ENCODE results near the gene RPL5. TPM values are rescaled to one million over a fixed set of nuclear protein-coding genes. Genes with fewer than 3 reads are reported as not detected.

RPL5 gene
- total RNA-seq, 1 experiment from 2014 or later = 1,480 TPM

GRCh38 chr1:92817137-92817697 is 14.6 kb upstream of the RPL5 start:
- Histone ChIP-seq H3K79me2 (ENCODE audit: insufficient read depth, low read length) (no peaks in the 10 kb centered on the region), H3K9ac (ENCODE audit: low read length) (no peak overlapping the region), H3K36me3 (ENCODE audit: control insufficient read depth in 1 of 2, insufficient read depth in 2 of 2, low read length in 2 of 2) (no peaks in the 10 kb centered on the region), H3K4me2 (ENCODE audit: low read length) (no peak overlapping the region), H3K9me3 (ENCODE audit: control insufficient read depth in 1 of 2, insufficient read depth in 1 of 2, low read depth in 1 of 2, low read length in 2 of 2) (no peaks in the 10 kb centered on the region), H4K20me1 (ENCODE audit: insufficient read depth) (no peaks in the 10 kb centered on the region), H3K4me1 (ENCODE audit: control insufficient read depth in 1 of 2, insufficient read depth in 2 of 2, low read length in 2 of 2) (peaks cover 0 to 10% of the 10 kb centered on the region in 2 experiments; a peak in 1 of 4 replicates), H3K9me2 (ENCODE audit: insufficient read depth) (0 out of 2 replicates have a peak, but pooled peaks cover 2% of the 10 kb centered on the region), H3K4me3 (replicated peaks in 1 of 2; ENCODE audit: low read depth in 1 of 2, low read length in 2 of 2) (no peak overlapping the region), H3K27me3 (ENCODE audit: insufficient read depth, low read length) (no peaks in the 10 kb centered on the region), H2AFZ (ENCODE audit: low read depth, low read length, poor library complexity, severe bottlenecking) (no peak overlapping the region), H3K27ac (ENCODE audit: low read depth, low read length) (no peak overlapping the region)
- intact Hi-C loops (cut with micrococcal nuclease) = loop anchor here (5.0 kb wide), 1 partner anchor 820 kb away; no protein-coding TSS in a partner anchor
- ATAC-seq (no peak), DNase-seq (ENCODE audit: low read depth, low spot score) (no peak)
- ChIA-PET RAD21 (ENCODE audit: low non-redundant PET in 1 of 2, low total read pairs in 2 of 2, uncharacterized antibody in 2 of 2, unreplicated experiment in 2 of 2) (no interaction called here), CTCF (interaction anchor here (1.3 to 3.8 kb wide), 4 partner anchors 13 to 510 kb away, joined by 3 to 38 read pairs (median 4); no protein-coding TSS in a partner anchor), POLR2A (interaction anchor here (1.4 kb wide), 1 partner anchor 15 kb away, joined by 9 read pairs; the partner anchor contains the start of gene RPL5)
- BruUV-seq (replicated peaks) = no TSS peak
- TF ChIP-seq, protein P1, sequence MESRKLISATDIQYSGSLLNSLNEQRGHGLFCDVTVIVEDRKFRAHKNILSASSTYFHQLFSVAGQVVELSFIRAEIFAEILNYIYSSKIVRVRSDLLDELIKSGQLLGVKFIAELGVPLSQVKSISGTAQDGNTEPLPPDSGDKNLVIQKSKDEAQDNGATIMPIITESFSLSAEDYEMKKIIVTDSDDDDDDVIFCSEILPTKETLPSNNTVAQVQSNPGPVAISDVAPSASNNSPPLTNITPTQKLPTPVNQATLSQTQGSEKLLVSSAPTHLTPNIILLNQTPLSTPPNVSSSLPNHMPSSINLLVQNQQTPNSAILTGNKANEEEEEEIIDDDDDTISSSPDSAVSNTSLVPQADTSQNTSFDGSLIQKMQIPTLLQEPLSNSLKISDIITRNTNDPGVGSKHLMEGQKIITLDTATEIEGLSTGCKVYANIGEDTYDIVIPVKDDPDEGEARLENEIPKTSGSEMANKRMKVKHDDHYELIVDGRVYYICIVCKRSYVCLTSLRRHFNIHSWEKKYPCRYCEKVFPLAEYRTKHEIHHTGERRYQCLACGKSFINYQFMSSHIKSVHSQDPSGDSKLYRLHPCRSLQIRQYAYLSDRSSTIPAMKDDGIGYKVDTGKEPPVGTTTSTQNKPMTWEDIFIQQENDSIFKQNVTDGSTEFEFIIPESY (IDR thresholded peaks at IDR 0.05; ENCODE audit: extremely low read depth, insufficient replicate concordance, low read length) = no peak
- TF ChIP-seq, protein P2, sequence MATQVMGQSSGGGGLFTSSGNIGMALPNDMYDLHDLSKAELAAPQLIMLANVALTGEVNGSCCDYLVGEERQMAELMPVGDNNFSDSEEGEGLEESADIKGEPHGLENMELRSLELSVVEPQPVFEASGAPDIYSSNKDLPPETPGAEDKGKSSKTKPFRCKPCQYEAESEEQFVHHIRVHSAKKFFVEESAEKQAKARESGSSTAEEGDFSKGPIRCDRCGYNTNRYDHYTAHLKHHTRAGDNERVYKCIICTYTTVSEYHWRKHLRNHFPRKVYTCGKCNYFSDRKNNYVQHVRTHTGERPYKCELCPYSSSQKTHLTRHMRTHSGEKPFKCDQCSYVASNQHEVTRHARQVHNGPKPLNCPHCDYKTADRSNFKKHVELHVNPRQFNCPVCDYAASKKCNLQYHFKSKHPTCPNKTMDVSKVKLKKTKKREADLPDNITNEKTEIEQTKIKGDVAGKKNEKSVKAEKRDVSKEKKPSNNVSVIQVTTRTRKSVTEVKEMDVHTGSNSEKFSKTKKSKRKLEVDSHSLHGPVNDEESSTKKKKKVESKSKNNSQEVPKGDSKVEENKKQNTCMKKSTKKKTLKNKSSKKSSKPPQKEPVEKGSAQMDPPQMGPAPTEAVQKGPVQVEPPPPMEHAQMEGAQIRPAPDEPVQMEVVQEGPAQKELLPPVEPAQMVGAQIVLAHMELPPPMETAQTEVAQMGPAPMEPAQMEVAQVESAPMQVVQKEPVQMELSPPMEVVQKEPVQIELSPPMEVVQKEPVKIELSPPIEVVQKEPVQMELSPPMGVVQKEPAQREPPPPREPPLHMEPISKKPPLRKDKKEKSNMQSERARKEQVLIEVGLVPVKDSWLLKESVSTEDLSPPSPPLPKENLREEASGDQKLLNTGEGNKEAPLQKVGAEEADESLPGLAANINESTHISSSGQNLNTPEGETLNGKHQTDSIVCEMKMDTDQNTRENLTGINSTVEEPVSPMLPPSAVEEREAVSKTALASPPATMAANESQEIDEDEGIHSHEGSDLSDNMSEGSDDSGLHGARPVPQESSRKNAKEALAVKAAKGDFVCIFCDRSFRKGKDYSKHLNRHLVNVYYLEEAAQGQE (IDR thresholded peaks at IDR 0.05; ENCODE audit: low read depth) = no peak
- no peak for TF ChIP-seq CBX3 (IDR thresholded peaks at IDR 0.05; ENCODE audit: low read depth)
- TF ChIP-seq ZNF274 (IDR thresholded peaks at IDR 0.05; ENCODE audit: low read depth, low read length) = no peak

All from HCT116 (cell line).